ENCODE measurements around the gene G2E3. TPM values are rescaled to one million over a fixed set of nuclear protein-coding genes. Genes with fewer than 3 reads are reported as not detected.

Gene G2E3
- total RNA-seq (14.1 and 14.7 TPM in 2 replicates), polyA plus RNA-seq (13.0 and 15.3 TPM in 2 replicates), polyA minus RNA-seq (ENCODE audit: low replicate concordance) (0.74 and 1.1 TPM in 2 replicates)
- polyA plus RNA-seq (2012), result 7.4 and 8.4 TPM in 2 replicates

GRCh38 chr14:30558675-30559555 lies at the start of gene G2E3:
G2E3 (plus strand) TSS chr14:30559158; CDS start chr14:30581080, 21,922 bp downstream.
- Histone ChIP-seq H3K4me2 (ENCODE audit: extremely low read depth, insufficient read depth, low read length) (peak within 1 kb of the TSS; percentile 92), H3K36me3 (ENCODE audit: control insufficient read depth, insufficient read depth, low read length) (no peaks in the 10 kb centered on the region), H3K27ac (ENCODE audit: insufficient read depth, low read length) (peak within 1 kb of the TSS; percentile 93), H4K20me1 (ENCODE audit: control insufficient read depth, extremely low read depth, insufficient read depth, low read length) (no peaks in the 10 kb centered on the region), H3K9me3 (ENCODE audit: control insufficient read depth, insufficient read depth, low read depth, low read length) (no peaks in the 10 kb centered on the region), H3K79me2 (ENCODE audit: control insufficient read depth, insufficient read depth, low read length) (peaks cover 48% of the 10 kb centered on the region), H3K9ac (ENCODE audit: insufficient read depth, low read length) (peak within 1 kb of the TSS; percentile 86), H3K27me3 (ENCODE audit: control insufficient read depth, insufficient read depth, low read length) (no peaks in the 10 kb centered on the region), H3K4me1 (ENCODE audit: control insufficient read depth, extremely low read depth, insufficient read depth, low read length) (peaks cover 2% of the 10 kb centered on the region), H2AFZ (ENCODE audit: low read length) (peak within 1 kb of the TSS; percentile 85), H3K4me3 (replicated peaks in 1 of 4; ENCODE audit: control extremely low read depth in 1 of 4, insufficient read depth in 1 of 4, low read depth in 3 of 4, low read length in 4 of 4) (peak within 1 kb of the TSS; percentile 88 to 97 (median 93))
- peak; percentile 84 to 86 for DNase-seq (ENCODE audit: low read depth in 2 of 2)
- TF ChIP-seq EZH2 (IDR thresholded peaks at IDR 0.05; ENCODE audit: low read length, missing control alignments) (no peak), CTCF (conservative IDR thresholded peaks at IDR 0.05 in 1 of 2, IDR thresholded peaks at IDR 0.05 in 1 of 2; ENCODE audit: low read depth in 1 of 2, low read length in 2 of 2) (no peak)

GRCh38 chr14:30517737-30518136 lies 41.2 kb upstream of the G2E3 start:
- no peaks in the 10 kb centered on the region for H3K79me2 ChIP-seq (ENCODE audit: control insufficient read depth, insufficient read depth, low read length)
- no peaks in the 10 kb centered on the region for H3K4me1 ChIP-seq (ENCODE audit: control insufficient read depth, extremely low read depth, insufficient read depth, low read length)
- no peak overlapping the region for H3K27ac ChIP-seq (ENCODE audit: insufficient read depth, low read length)
- H3K27me3 ChIP-seq (ENCODE audit: control insufficient read depth, insufficient read depth, low read length), result no peaks in the 10 kb centered on the region
- no peaks in the 10 kb centered on the region for H3K36me3 ChIP-seq (ENCODE audit: control insufficient read depth, insufficient read depth, low read length)
- TF ChIP-seq CTCF (conservative IDR thresholded peaks at IDR 0.05 in 1 of 2, IDR thresholded peaks at IDR 0.05 in 1 of 2; ENCODE audit: low read depth in 1 of 2, low read length in 2 of 2) (no peak), EZH2 (IDR thresholded peaks at IDR 0.05; ENCODE audit: low read length, missing control alignments) (no peak)
- DNase-seq (ENCODE audit: low read depth in 2 of 2), result no peak
- no peak overlapping the region for H2AFZ ChIP-seq (ENCODE audit: low read length)
- no peak overlapping the region for H3K4me3 ChIP-seq (replicated peaks in 1 of 4; ENCODE audit: control extremely low read depth in 1 of 4, insufficient read depth in 1 of 4, low read depth in 3 of 4, low read length in 4 of 4)
- no peak overlapping the region for H3K9ac ChIP-seq (ENCODE audit: insufficient read depth, low read length)
- no peaks in the 10 kb centered on the region for H4K20me1 ChIP-seq (ENCODE audit: control insufficient read depth, extremely low read depth, insufficient read depth, low read length)
- H3K9me3 ChIP-seq (ENCODE audit: control insufficient read depth, insufficient read depth, low read depth, low read length), result no peaks in the 10 kb centered on the region
- no peak overlapping the region for H3K4me2 ChIP-seq (ENCODE audit: extremely low read depth, insufficient read depth, low read length)

- no peak overlapping the region for H3K4me3 ChIP-seq (replicated peaks in 1 of 4; ENCODE audit: control extremely low read depth in 1 of 4, insufficient read depth in 1 of 4, low read depth in 3 of 4, low read length in 4 of 4)
- H3K4me2 ChIP-seq (ENCODE audit: extremely low read depth, insufficient read depth, low read length), result no peak overlapping the region
- H3K4me1 ChIP-seq (ENCODE audit: control insufficient read depth, extremely low read depth, insufficient read depth, low read length), result no peaks in the 10 kb centered on the region
- H4K20me1 ChIP-seq (ENCODE audit: control insufficient read depth, extremely low read depth, insufficient read depth, low read length), result no peaks in the 10 kb centered on the region
- no peak overlapping the region for H2AFZ ChIP-seq (ENCODE audit: low read length)
- no peak overlapping the region for H3K27ac ChIP-seq (ENCODE audit: insufficient read depth, low read length)
- no peaks in the 10 kb centered on the region for H3K9me3 ChIP-seq (ENCODE audit: control insufficient read depth, insufficient read depth, low read depth, low read length)
- no peaks in the 10 kb centered on the region for H3K36me3 ChIP-seq (ENCODE audit: control insufficient read depth, insufficient read depth, low read length)
- DNase-seq (ENCODE audit: low read depth in 2 of 2), result no peak
- H3K79me2 ChIP-seq (ENCODE audit: control insufficient read depth, insufficient read depth, low read length), result no peaks in the 10 kb centered on the region
- H3K27me3 ChIP-seq (ENCODE audit: control insufficient read depth, insufficient read depth, low read length), result no peaks in the 10 kb centered on the region
- no peak overlapping the region for H3K9ac ChIP-seq (ENCODE audit: insufficient read depth, low read length)
- TF ChIP-seq CTCF (conservative IDR thresholded peaks at IDR 0.05 in 1 of 2, IDR thresholded peaks at IDR 0.05 in 1 of 2; ENCODE audit: low read depth in 1 of 2, low read length in 2 of 2) (no peak), EZH2 (IDR thresholded peaks at IDR 0.05; ENCODE audit: low read length, missing control alignments) (no peak)
Measured at GRCh38 chr14:30518867-30519560, 39.9 kb upstream of the G2E3 start.

Data from fibroblast of lung (primary cell).